ENCODE measurements around the gene ZNF169.
"Not testable (repeated sequence)": the region's sequence is repeated elsewhere in the genome, so short reads cannot be mapped to it uniquely, and the experiment has no call there.

The ZNF169 gene

GRCh38 chr9:94287877-94288513 lies 28.9 kb downstream of the ZNF169 start:
- DNase-seq (ENCODE audit: low read depth in 3 of 3), result no peak

- DNase-seq (ENCODE audit: low read depth in 3 of 3), result no peak
Measured at GRCh38 chr9:94289691-94290090, 30.6 kb downstream of the ZNF169 start.

GRCh38 chr9:94298949-94299599 lies 40.0 kb downstream of the ZNF169 start:
- no peak for DNase-seq (ENCODE audit: low read depth in 3 of 3)

GRCh38 chr9:94300470-94301301 lies 41.6 kb downstream of the ZNF169 start:
- no peak for DNase-seq (ENCODE audit: low read depth in 3 of 3)

GRCh38 chr9:94301583-94301982 lies 42.5 kb downstream of the ZNF169 start:
- DNase-seq (ENCODE audit: low read depth in 3 of 3), result no peak

GRCh38 chr9:94302426-94302825 lies 43.3 kb downstream of the ZNF169 start:
- no peak for DNase-seq (ENCODE audit: low read depth in 3 of 3)

- DNase-seq (ENCODE audit: low read depth in 3 of 3), result no peak
Measured at GRCh38 chr9:94303321-94303720, 44.2 kb downstream of the ZNF169 start.

GRCh38 chr9:94315034-94315984 lies 56.2 kb downstream of the ZNF169 start:
- not testable (repeated sequence) for DNase-seq (ENCODE audit: low read depth in 3 of 3)

GRCh38 chr9:94316236-94316635 lies 57.1 kb downstream of the ZNF169 start:
- not testable (repeated sequence) for DNase-seq (ENCODE audit: low read depth in 3 of 3)

GRCh38 chr9:94317949-94318657 lies 59.0 kb downstream of the ZNF169 start:
- not testable (repeated sequence) for DNase-seq (ENCODE audit: low read depth in 3 of 3)

- DNase-seq (ENCODE audit: low read depth in 3 of 3), result not testable (repeated sequence)
Measured at GRCh38 chr9:94322342-94322940, 63.3 kb downstream of the ZNF169 start.

GRCh38 chr9:94323153-94323798 lies 64.2 kb downstream of the ZNF169 start:
- not testable (repeated sequence) for DNase-seq (ENCODE audit: low read depth in 3 of 3)

GRCh38 chr9:94325583-94325982 lies 66.5 kb downstream of the ZNF169 start:
- not testable (repeated sequence) for DNase-seq (ENCODE audit: low read depth in 3 of 3)

GRCh38 chr9:94328544-94328943 lies 69.4 kb downstream of the ZNF169 start, which contains the start of gene NUTM2F:
NUTM2F (minus strand) TSS chr9:94328644; CDS start chr9:94328623, 21 bp downstream.
- not testable (repeated sequence) for DNase-seq (ENCODE audit: low read depth in 3 of 3)

- not testable (repeated sequence) for DNase-seq (ENCODE audit: low read depth in 3 of 3)
Measured at GRCh38 chr9:94336445-94336844, 77.3 kb downstream of the ZNF169 start.

GRCh38 chr9:94338723-94339122 lies 79.6 kb downstream of the ZNF169 start:
- DNase-seq (ENCODE audit: low read depth in 3 of 3), result not testable (repeated sequence)

- DNase-seq (ENCODE audit: low read depth in 3 of 3), result not testable (repeated sequence)
Measured at GRCh38 chr9:94339657-94340056, 80.6 kb downstream of the ZNF169 start.

- not testable (repeated sequence) for DNase-seq (ENCODE audit: low read depth in 3 of 3)
Measured at GRCh38 chr9:94340750-94341149, 81.7 kb downstream of the ZNF169 start.

- not testable (repeated sequence) for DNase-seq (ENCODE audit: low read depth in 3 of 3)
Measured at GRCh38 chr9:94341703-94342102, 82.6 kb downstream of the ZNF169 start.

- DNase-seq (ENCODE audit: low read depth in 3 of 3), result not testable (repeated sequence)
Measured at GRCh38 chr9:94347451-94347850, 88.4 kb downstream of the ZNF169 start.

Data from stimulated activated CD4-positive, alpha-beta T cell treated with anti-CD3 and anti-CD28 coated beads, TNF-alpha, amount 100 ng/mL, for 4 hours (primary cell).